GM21717 (cell line): ENCODE results near the gene CNTNAP2.

Experiments
- ATAC-seq: cut with Tn5 transposase; IDR thresholded peaks from one replicate; pipeline ENCODE4 v1.9.1; 2021; ENCODE audit warnings: mild to moderate bottlenecking, moderate library complexity; ENCODE audit not compliant: unreplicated experiment

The CNTNAP2 gene

DNA sequence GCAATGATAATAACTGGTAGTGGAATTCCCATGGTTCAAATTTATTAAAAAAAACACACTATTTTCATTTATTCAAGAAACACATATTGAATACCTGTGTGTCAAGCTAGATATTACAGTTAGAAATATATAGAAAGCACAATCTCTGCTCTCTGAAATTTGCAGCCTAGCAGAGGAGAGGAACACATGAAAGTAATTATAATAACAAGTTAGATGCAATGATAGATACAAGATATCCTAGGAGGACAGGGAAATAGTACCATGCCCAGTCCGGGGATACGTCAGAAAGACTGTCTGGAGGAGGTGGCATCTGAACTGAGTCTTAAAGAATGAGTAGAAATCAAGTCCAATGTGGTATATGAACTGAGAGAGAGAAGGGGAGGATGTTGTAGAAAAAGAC lies 1988.3 kb downstream of the CNTNAP2 start:
- no peak for ATAC-seq

DNA sequence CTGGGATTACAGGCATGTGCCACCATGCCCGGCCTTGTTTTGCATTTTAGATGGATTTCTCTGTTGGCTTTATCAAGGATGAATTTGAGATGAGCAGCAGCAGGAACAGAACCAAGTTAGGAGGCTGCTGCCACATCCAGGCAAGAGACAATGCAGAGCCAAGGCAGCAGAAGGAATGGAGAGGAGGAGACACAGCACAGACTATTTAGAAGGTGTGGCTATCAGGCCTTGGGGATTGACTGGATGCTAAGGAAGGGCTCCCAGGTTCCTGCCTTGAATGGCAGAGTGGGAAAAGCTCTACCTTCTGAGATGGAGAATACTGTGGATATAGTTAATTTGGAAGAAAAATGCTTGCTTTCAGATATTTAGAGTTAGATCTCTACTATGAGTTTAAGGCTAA lies 1989.3 kb downstream of the CNTNAP2 start:
- ATAC-seq: no peak

DNA sequence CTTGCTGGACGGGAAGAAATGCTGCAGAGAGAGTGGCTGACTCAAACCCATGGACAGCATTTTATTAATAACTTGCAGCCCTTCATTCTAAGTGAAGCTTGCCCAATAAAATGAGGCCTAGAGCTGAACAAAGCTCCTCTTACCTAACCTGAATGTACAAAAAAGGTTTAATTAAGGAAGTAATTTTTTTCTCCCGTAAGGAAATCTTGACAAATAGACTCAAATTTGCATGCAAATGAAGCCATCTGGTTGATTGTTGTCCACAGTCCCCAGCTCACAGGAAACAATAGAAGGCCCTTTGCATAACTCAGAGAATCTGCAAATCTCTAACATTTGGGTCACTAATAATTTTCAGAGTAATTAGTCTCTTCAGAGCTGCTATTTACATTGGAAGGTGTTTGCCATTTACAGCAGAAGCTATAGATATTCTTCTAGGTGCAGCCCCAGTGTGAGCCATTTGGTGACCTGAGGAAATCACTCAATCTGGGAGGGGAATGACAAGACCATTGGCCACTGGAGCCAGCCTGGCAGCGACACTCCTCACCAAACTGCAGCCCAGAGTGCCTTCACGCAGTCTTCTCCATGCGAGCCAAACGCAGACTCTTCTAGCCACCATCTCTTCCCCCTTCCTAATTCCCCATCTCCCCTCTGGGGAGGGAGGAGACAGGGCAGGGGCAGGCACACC lies 1991.0 kb downstream of the CNTNAP2 start:
- ATAC-seq: no peak

DNA sequence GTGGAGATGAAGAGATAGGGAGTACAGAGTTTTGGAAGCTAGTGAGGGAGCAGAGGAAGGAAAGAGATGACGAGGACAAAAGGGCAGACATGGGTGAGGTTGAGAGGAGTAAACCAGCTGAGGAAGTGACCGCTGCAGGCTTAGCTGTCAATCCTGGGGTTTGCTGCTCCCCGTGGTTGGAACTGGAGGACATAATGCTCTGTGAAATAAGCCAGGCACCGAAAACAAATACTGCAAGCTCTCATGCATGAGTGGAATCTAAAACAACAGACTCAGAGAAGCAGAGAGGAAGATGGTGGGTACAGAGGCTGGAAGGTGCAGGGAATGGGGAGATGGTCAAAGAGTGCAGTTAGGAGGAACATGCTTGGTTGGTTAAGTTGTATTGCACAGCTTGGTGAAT lies 1991.8 kb downstream of the CNTNAP2 start:
- no peak for ATAC-seq

DNA sequence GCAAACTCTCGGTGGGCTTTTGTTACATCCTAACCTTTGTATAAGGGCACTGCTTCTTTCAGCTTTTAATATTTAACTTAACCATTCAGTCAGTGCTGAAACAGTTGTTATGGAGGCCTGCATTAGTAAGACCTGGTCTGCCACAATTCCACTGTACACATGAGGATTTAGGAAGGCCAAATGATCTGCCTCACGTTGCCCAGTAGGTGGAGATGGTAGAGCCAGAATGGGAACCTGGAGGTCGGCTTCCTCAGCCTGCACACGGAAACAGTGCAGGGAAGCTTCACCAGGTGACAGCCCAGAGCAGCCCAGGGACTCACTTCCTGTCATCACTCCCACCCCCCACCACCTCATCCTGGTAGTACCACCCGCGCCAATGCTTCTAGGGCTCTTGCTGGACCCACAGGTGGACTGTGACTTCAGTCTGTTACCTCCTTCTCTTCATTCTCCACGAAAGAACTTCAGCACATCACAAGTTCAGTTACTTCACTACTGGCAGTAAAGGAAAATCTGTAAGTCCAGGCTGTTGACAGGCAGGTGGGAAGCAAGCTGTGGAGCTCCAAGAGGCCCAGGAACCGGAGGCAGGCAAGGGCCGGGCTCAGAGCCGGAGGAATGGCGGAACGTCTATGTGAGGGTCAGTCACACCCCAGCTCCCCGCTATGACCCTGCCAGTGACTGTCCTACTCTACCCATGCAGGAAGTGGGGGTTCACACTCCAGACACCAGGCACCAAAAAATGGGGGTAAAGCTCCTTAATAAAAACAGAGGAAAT lies 1993.7 kb downstream of the CNTNAP2 start:
- ATAC-seq: no peak

DNA sequence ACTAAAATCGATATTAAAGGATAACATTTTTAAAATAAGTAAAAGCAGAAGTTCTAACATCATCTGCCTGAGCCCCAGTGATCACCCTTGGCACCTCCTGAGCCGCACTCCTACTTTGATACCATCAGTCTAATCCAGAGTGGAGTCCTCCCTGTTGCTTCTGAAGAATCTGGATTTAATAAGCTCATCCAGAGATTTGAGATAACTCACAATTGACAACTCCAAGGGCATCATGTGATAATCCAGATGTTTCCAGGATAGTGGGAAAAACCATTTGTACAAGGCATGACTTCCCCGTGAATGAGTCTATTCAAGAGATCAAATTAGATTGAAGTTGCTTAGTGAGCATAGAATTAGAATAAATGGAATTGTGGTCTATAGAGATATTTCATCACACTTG lies 1998.2 kb downstream of the CNTNAP2 start:
- ATAC-seq: no peak

DNA sequence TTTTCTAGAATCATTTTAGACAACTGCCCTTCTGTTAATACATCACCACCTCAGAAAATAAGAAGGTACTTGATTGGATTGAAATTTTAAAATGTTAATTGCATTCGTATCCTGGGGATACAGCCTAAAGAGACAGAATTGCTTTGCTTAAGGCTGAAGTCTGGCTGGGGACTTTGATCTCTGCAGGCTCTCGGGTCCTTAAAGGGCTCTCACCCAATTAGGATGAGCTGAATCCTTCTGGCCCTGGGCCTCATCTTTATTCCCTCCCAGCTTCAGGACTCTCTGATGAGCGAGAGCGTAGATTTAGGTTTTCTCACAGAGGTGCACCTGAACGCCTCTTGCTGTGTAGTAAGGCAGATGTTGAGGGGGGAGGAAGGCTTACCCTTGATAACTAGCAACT lies 1998.7 kb downstream of the CNTNAP2 start:
- ATAC-seq: no peak

DNA sequence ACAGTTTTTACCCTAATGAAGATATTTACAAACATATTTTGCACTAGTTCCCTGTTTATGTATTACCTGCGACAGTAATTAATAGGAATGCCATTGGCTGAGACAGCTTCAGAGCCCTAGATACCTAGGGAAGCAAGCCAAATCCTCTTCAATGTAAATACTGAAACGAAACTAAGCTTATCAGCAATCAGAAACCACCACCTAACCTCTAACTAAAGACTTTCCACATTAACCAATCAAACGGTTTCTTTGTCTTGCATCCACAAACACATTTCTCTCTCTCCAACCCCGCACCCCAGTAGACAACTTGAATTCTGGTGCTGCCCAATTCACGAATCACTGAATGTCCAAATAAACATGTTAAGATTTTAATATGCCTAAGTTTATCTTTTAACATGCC lies 1999.6 kb downstream of the CNTNAP2 start:
- no peak for ATAC-seq

DNA sequence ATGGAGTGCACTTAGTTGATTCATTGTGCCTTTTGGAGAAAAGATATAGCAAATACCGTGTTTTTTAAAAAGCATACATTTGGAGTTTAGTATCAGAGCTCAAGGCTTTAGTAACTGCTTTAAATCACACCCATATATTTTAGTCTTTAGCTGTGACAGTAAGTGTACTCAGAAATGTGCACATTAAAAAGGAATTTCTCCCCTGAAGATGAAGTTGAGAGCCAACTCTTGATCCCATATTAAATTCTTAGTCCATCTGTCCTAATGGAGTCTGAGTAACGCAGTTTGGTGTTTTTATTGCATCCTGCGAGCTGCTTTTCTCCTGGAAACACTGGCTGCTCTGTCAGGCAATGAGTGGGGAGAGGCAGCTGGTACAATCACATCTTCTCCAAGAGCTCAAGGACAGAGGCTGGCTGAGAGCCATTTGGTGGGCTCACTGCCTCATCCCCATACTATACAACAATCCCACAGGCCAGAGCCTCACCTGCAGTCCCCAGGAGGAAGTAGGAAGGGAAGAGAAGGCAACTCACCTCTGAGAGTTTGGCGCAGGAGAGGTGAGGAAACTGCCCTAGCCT lies 2000.3 kb downstream of the CNTNAP2 start:
- ATAC-seq: no peak

DNA sequence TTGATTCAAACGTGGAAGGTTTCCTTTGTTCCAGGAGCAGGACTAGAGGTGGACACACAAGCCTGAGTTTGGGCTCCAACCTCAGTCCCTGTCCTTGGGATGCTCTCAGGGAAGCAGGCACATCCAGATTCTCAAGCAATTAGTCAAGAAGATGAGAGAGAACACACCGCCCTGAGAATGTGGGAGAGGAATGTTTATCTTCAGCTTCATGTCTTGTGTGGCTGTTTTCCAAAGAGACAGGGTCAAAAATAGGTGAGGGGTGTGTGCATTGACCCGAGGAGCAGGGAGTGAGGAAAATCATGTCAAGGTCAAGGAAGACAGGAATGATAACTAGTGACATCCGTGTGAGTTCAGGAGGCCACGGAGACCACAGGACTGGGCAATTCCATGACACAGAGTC lies 2001.8 kb downstream of the CNTNAP2 start:
- ATAC-seq: no peak

DNA sequence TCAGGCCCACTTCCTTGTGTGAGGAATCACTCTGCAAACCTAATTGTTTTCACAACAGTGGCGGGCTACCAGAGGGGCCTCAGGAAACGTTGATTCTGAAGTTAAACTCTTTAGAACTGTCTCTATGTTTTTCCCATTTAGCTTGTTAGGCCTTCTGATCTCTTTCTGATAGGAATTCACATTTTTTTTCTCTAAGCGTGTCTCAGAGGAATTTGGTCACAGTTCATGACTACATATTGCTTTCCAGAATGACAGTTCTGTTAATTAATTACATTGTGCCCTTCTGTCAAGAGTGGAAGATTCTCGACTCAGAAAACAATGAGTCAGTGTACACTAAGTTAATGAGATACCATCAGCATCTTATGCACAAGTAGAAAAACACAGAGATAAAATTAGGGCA lies 2004.8 kb downstream of the CNTNAP2 start:
- no peak for ATAC-seq

DNA sequence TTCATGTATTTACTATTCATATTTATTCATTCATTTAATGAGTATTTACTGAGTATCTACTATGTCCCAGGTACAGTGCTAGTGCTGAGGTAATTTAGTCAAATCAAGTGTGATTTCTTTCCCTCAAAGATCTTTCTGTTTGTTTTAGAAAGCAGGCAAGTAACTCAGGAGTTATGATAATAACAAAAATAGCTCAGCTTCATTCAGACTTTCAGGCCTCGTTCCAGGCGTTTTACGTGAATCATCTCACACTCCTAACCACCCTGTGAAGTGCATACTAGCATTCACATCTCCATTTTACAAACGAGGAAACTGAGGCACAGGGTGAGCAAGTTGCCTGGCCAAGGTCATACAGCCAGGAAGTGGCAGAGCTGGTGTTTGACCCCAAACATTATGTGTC lies 2005.2 kb downstream of the CNTNAP2 start:
- ATAC-seq: no peak

DNA sequence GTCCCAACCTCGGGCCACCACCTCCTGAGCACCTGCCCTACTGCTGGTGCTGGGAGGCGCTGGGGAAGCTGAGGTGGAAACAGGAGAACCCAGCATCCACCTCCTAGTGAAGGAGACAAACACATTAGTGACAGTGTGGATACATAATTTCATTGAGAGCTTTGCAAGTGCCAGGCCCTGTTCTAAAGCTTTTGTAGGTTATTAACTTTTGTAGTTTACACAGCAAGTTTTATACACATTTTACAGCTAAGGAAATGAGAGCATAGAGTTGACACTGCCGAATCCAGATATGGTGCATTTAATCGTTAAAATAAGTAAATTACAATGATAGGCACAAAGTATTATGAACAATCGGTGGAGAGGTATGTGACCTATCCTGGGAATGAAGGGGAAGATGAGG lies 2007.9 kb downstream of the CNTNAP2 start:
- ATAC-seq: no peak

DNA sequence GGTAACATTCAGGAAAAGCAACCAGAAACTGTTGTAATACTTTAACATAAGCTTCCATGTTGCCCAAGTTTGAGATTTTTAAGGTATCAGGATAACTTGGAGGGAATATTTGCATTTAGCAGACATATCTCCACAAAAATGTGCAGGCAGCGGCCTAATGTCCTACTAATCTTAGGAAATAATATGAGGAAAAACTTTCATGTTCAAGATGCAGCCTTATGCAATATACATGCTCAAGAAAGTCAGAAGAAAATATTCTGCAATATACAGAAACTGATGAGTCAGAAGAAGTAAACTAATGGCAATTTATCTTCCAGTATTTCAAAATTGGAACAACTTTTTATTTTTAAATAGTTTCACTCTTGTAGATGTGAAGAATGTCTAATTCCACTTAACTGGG lies 2010.8 kb downstream of the CNTNAP2 start:
- no peak for ATAC-seq

DNA sequence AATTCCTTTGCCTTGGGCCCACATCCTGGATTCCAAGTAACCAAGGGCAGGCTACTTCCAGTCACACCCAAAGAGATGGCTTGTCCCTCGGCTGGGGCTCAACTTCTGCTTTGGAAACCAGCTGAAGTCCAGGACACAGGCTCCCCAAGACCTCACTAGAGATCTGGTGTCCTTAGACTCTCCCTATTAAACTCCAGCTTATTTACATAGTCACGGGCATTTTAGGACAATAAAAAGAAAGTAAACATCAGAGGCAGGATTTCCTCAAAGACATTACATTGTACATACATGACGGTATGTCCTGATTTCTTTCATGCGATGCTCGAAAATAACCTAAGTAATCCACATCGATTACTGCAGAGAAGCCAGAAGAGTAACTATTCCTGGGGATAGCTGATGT lies 2012.4 kb downstream of the CNTNAP2 start:
- no peak for ATAC-seq

DNA sequence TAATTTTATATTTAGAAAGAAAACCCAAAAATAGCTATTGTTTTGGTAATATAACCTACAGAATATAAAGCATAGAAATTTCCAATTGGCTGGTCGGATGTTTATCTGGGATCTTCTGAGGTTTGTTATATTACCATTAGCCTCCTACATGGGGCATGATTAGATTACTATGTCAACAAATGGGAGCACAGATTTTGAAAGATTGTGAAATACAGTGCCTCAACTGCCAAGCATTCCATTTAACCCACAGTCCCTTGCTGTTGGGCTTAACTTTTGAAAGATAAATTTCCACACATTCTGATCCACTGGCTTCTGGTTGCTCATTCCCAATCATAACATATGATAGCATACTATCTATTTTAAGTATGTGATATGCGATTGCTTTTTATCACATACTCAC lies 2018.5 kb downstream of the CNTNAP2 start:
- ATAC-seq: no peak

DNA sequence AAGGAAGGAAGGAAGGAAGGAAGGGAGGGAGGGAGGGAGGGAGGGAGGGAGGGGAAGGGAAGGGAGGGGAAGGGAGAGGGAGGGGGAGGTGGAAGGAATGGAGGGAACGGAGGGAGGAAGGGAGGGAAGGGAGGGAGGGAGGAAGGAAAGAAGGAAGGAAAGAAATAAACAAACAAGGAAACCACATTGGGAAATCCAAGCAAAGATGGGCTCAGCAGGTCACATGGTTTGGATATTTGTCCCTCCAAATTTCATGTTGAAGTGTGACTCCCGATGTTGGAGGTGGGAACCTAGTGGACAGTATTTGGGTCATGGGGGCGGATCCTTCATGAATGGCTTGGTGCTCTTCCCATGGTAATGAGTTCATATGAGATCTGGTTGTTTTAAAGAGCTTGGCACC lies 2019.4 kb downstream of the CNTNAP2 start:
- no peak for ATAC-seq

DNA sequence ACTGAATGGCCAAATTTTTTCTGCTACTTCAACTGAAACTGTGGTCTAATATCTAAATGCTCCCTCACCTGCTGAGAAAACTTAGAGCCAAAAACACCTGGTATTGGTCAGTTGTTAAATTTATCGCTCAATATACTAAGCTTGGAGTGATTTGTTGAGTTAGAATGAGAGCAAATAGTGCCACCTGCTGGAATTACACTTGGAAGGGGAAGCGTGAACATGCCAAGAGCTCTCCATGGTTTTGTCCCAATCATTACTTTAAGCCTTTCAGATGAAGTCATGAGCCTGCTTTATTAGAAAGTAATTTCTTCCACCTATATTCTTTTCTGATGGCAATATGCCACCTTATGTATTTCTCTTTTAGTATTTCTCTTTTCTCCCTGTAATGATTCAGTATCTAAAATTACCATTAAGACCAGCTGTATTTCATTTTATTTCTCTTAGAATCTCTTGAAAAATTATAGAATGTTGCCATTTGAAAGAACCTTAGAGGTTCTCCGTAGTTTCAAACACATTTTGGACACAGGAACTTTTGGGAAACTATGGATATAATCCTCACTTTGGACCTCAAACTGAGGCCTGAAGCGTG lies 2026.2 kb downstream of the CNTNAP2 start:
- ATAC-seq: no peak

DNA sequence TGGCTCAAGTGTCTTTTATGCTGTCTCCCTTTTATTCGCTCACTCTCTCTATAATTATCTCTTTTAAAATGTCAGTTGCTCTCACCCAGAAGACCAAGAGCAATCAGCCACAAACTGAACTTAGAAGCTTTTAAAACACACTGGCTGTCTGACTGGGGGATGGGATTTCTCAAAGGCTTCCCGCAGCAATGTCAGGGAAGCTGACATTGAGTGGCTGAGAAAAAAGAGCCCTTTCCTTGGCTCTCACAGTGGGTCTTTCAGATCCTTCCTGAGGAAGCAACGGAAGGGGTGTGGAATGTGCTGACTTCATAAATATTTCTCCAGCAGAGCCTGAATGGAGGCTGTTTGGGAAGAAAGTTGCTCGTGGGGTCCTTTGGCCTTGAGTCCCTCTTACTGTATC lies 2028.2 kb downstream of the CNTNAP2 start:
- no peak for ATAC-seq

DNA sequence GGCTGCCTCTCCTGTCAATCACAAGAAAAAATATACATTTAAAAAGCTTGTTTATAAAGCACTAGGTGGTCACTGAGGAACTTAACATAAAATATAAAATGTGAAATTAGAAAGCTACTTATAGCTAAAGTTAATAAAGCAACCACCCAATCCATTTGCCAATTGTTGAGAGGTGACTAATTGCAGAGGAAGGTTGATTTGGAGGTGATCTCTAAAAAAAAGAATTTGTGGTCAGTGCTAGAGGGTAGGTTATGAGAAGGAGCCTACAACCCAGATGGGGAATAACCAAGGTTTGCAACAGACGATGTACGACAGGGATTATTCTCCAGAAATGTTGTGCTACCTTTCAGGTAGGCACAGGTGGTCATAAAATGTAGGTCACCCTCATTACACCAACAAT lies 2029.7 kb downstream of the CNTNAP2 start:
- no peak for ATAC-seq

DNA sequence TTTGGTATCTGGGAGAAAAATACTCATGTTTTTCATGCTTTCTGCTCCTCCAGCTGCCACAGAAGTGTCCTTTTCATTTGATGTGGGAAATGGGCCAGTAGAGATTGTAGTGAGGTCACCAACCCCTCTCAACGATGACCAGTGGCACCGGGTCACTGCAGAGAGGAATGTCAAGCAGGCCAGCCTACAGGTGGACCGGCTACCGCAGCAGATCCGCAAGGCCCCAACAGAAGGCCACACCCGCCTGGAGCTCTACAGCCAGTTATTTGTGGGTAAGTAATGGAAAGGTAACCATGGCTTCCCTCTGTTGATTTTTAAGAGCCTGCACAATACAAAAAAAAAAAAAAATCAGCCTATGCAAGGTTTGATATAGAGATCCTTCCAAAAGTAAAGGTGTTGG lies 2030.8 kb downstream of the CNTNAP2 start:
- ATAC-seq: no peak

DNA sequence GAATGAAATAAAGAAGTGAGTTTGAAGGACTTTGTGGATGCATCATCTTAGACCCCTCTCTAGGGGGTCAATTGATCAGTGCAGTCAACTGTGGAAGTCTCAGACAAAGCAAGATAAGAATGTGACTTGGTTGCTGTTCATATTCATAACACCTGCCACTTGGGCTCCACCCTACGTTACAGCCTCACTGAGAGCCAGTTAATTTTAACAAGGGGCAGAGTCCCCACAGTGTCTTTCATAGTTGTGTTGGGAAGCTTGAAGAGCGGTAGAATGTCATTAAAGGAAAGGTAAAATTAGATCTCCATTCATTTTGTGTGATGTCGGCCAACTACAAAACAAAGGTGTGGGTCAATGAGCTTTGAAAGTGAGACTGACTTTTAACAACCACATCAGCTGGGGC lies 2031.9 kb downstream of the CNTNAP2 start:
- ATAC-seq: no peak
